Epithelial cell of prostate (primary cell): ENCODE results near the gene MED27.

Source experiments
- DNase-seq: peaks from one replicate; pipeline ENCODE4 v3.0.0-alpha.2; 2011; ENCODE audit warnings: low read depth, low spot score
- H3K27ac ChIP-seq: fragments of 450-650 bp; 2 replicates; pipeline ENCODE4 v1.5.1; 2017; ENCODE audit warnings: mild to moderate bottlenecking

The MED27 gene

DNA sequence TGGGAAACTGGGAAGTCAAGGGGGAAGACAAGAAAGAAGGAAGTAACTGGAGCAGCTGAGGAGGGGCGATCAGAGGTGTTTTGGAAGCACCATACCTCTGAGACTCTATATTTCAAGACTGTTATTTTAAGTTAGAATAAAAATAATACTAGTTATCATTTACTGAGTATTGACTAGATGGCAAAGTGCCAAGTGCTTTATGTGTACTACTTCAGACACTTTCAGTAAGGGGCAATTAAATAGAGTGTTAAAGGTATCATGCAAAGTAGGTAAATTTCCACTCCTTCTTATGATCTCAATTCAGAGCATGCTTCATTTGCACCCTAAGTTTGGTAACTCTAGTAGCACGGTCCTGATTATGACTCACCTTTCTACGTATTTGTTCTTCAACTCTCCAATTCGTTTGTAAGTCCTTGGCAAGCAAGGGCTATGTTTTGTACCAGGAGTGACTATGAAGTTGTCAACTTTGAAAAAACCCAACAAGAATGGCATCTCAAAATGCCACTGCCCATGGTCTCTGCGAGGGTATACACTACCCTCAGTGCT, 187.4 kb downstream of the MED27 start:
- no peak overlapping the region for H3K27ac ChIP-seq

DNA sequence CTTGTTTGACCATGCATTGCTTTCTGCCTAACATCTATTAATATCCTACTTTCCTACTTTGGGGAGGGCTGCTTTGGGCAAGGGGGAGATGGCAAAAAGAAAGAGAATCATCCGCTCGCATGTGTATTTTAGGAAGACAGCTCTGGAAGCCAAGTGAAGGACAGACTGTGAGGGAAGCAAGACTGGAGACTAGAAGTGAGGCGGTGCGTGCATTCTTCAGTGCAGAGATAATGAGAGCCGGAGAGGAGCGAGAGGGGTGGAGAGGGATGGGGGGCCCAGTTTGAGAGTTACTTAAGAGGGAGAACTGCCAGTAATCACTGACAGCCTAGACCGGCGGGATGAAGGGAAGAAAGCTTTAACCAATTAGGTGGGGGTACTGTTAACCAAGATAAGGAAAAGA, 188.1 kb downstream of the MED27 start:
- H3K27ac ChIP-seq, result no peak overlapping the region
- DNase-seq, result no peak

More for the DNA sequence above, 187.4 kb downstream of the MED27 start:
- no peak for DNase-seq

DNA sequence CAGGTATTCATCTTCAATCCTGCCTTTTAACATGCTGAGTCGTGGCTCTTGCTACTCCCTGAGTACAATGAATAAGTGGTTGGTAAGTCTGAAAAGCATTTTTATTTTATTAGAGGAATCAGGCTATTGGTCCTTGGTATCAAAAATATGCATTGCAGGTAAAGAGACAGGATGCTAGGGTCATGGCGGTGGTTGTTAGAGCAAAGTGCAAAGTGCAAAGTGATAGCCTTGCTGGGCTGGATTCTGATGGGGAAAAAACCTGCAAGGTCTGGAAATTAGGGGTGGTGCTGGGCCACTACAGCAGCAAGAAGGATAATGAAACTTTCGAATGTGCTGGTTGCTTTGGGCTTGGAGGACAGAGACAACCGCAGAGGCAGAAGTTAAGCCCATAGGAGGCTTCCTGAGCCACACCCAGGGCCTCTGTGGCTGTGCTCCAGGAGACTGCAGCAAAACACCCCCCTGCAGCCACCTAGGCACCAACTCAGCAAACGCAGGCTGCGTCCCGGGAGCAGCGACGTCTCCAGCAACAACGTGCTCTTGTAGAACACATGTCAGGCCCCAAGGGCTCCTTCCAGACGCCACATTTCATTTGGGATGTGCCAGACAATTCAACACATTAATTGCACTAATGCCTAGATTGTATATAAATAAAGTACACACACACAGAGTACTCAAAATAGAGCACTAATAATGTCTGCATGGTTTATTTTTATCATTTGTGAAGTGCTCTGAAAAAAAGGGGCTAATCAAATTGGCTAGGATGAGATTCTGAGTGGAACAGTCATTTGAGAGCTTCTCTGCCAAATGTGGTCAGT, 190.0 kb downstream of the MED27 start:
- no peak for DNase-seq
- no peak overlapping the region for H3K27ac ChIP-seq

DNA sequence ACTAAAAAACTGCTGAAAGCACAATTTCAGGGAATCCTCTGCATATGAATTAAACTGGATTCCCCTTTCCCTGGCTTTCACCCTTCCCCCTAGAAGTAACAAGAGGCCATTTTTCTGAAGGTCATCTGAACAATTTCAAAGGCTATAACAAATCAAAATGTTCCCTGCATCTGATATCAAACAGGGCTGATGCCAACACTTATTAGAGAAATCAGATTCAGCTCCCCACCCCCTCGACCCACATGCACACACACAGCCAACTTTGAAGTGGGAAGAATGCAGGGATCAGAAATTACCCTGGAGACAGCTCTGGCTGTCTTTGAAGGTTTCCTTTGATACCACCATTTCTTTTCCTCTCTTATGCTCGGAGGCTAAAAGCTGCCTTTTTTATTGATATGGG, 190.7 kb downstream of the MED27 start:
- no peak for DNase-seq
- H3K27ac ChIP-seq, result no peak overlapping the region

DNA sequence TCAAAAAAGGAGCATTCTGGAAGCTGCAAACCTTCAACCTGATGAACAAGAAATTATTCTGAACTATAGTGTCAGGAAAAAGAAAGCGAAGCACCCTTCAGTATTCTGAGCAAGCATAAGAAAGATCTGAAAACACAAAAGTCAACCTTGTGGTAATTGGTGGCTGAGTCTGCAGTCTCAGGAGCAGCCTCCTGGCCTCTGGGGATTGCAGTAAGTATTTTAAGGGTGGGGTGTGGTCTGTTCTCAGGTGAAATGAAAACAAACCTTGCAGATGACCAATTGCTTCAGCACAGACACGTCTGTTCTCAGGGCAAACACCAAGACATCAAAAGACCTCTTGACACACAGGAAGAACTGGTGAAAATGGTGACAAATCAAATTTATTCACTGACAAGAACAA, 192.0 kb downstream of the MED27 start:
- DNase-seq, result no peak
- H3K27ac ChIP-seq, result no peak overlapping the region

DNA sequence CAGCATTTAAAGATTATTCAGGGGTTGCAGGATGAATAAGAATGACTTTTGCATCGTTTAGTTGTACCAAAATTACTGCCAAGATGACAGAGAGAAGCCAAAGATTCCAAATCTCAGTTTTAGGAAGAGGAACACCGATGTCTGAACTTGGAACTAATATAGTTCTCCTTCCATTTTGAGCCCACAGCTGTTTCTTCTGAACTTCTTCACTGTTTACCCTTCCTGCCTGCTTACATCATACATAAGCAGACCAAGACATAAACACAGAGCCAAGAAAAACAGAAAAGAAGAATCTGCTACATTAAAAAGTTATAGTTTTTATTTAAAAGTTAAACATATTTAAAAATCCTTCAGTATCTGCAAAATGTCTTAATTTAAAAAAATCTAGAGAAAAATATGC, 192.8 kb downstream of the MED27 start:
- DNase-seq, result no peak
- no peak overlapping the region for H3K27ac ChIP-seq

DNA sequence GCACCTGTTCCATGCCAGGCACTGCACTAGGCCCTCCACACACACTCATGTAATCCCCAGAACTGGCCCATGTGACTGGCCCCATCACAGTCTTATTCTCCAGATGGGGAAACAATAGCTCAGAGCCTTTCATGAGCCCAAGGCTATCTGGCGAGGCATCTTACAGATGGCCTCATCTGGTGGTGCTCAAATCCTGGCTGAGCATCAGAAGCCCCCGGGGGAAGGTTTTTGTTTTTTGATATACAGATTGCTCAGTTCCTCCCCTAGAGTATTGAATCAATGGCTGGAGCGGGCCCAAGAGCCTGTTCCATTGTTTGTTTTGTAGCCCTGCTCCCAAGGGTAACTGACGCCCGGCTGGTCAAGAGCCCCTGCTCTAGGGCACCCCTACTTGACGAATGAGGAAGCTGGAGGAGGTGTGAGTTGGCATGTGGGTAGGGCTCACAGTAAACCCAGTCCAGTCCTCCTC, 194.5 kb downstream of the MED27 start:
- no peak overlapping the region for H3K27ac ChIP-seq
- DNase-seq, result no peak

DNA sequence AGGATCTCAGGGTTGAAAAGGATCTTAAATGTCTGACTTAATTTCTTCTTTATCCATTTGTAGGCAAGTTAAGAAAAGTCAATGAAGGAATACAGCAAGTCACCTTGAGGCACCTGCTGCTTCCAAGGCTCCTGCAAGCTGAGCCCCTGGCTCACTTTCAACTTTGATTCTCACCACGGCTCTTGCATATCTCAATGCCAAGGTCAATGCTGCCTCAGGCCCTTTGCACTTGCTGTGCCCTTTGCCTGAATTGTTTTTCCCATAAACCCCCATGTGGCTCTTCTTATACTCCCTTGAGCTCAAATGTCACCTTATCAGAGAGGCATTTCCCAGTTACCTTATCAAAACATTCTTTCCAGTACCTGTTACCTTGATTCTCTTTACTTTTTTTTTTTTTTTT, 195.4 kb downstream of the MED27 start:
- H3K27ac ChIP-seq, result no peak overlapping the region
- DNase-seq, result no peak

DNA sequence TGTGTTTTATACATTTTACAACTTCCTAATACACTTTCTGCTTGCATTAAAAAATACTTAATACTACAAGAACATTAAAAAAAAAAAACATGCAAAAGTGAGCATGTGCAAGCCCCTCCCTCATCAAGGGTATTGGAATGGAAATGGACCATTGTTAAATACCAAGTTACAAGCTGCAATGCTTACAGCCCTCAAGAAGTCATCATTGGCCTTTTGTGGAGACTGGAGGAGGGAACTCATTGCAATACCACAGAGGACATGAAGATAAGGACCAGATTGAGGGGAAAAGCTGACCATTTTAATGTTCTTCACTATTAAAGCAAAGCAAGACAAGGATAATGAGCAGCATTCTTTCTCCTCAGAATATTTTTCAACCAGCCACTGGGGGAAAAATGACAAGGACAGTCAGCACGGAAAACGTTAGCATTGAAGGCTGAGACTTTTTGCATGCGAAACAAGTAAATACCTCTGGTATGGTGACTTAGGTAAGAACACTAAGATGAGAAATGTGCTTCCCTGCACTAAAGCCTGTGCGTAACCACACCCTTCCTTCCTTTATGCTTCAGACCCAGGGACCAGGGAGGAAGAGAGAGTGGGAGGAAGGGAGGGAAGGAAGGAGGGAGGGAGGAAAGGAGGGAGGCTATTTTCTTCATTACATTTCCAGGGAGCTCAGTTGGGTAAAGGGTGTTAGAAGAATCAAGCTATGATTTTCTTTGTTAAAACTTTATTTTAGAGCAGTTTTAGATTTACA, 198.7 kb downstream of the MED27 start:
- no peak overlapping the region for H3K27ac ChIP-seq
- no peak for DNase-seq

DNA sequence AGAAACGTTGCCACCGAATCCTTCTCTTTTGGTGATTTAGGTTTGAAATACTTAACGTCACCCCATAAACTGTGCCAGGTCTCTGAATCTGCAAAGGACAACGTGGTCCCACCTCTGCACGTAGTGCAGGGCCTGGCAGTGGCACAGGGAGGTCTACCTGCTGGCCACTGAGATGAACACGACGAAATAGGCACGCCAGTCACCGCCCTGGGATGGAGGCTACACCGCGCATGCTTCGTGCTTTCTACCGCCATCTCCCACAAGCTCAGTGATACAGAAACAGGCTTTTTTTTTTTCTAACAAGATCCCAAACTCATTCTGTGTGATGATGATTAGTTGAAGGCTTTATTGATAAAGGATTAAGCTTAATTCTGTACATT, 199.8 kb downstream of the MED27 start:
- H3K27ac ChIP-seq, result no peak overlapping the region
- no peak for DNase-seq

DNA sequence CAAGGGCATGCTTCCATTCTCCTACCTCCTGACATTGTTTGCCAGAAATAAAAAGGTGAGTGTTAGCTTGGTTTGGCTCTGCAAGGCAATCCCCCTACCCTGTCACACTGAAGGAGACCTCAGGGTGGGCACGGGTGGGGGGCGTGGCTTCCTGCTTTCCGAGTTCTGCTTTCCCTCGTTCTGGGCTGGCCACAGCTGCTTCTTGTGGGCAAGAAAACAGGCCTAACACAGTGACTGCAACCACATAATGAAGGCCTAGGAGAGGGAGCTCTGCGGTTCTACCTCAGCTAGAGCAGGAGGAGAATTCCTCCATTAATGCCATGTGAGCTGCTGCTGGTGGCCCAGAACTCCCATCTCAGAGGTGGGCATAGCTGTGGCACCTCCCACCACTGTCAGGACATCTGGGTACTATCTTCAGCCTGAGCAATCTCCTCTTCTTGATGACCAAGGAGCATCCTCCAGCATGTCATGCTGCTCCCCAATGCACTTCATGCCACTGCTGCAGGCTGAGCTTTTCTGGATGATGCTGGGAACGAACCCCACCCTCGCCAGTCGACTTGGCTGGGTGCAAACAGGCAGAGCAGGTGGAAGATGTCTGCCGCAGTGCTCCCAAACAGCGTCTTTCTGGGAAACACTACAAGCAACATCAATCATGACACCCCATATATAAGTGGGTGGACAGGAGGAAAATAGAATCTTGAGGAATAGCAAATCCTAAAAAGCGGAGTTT, 200.3 kb downstream of the MED27 start:
- no peak for DNase-seq
- no peak overlapping the region for H3K27ac ChIP-seq

DNA sequence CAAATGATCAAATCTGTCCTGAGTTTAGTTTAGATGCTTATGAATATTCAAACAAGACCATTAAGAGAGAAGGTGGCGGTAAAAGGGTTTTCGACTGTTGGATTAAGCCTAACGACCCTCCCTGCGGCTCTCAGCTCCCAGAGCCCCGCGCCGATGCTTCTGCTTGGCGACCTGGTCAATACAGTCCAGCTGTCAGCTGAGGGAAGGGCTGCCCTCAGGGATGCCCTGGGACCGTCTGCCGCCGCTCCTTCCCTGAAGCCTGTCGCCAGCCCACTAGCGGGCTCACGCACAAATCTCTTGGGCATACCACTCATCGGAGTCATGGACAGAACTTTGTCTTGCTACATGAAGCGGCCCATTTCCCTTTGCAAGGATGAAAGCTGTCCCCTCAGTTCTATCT, 203.2 kb downstream of the MED27 start:
- no peak overlapping the region for H3K27ac ChIP-seq
- no peak for DNase-seq

DNA sequence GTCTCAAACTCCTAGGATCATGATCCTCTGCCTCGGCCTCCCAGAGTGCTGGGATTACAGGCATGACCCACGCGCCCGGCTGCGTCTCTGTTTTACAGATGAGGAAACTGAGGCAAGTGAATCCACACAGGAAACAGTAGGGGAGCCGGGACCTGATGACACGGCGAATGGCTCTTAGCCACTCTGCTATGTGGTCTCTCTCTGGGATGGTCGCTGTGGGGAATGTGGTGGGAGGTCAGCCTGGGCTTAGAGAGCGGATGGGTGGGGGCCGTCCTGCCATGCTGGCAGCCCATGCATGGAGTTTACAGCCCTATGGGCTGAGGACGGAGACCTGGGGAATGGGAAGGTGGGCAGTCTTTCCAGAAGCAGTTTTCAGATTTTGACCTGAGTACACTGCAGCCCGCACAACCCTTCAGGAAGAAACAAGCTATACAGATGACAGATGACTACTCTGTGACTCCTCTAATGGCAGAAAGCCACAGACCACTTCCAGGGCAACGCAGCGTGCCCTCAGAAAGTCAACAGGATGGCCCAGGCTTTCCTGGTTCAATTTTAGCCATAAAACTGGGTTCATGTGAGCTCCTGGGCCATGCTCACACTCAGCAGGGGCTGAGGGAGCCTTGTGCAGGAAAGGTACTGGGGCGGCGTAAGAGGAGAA, 203.7 kb downstream of the MED27 start:
- no peak overlapping the region for H3K27ac ChIP-seq
- no peak for DNase-seq

DNA sequence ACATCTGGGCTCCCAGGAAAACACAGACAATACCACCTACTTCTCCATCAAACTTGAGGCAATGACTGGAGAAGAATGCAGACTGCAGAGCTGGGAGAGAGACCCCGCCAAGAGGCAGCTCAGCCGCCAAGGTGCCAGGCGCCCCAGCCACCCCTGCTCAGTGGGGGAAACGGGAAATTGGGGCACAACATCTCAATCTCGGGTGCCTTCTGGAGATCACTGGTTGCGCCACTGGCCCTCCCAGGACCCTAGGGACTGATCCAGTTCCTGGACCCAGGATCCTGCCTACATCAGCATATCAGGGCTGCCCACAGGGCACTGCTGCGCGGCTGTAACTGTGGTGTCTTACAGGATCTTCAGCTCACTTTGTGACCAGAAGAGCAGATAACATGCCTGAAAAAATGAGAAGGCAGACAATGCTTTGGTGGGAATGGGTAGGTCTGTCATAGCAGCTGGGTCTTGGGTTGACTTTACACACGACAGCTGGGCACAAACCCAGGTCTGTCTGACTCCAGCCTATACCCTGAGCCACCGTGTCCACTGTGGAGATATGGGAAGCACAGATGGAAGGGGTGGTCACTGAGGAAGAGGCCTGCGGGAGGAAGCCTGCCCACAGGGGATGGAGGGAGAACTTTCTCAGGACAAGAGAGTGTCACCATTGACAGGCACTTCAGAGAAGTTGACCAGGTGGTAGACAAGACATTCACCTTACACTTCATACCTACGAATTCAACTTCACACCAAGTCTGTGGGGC, 204.6 kb downstream of the MED27 start:
- no peak overlapping the region for H3K27ac ChIP-seq
- no peak for DNase-seq

DNA sequence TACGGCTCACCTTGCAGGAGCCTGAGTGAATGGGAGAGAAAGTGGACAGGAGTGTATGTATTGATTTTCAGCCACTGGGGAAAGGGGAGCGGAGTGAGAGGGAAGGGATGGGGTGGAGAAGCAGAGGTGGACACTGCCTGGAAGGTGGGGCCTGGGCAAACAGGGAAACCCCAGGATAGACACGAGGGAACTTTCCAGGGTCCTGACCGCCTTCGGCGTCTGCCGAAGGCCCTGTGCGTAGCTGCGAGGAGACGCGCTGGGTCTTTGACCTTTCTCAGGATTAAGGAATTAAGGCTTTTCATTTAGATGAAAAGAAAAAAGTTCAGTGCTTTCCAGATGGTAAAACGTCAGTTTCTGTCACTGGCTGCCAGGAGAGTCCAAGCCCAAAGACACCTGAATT, 205.2 kb downstream of the MED27 start:
- no peak for DNase-seq
- no peak overlapping the region for H3K27ac ChIP-seq

DNA sequence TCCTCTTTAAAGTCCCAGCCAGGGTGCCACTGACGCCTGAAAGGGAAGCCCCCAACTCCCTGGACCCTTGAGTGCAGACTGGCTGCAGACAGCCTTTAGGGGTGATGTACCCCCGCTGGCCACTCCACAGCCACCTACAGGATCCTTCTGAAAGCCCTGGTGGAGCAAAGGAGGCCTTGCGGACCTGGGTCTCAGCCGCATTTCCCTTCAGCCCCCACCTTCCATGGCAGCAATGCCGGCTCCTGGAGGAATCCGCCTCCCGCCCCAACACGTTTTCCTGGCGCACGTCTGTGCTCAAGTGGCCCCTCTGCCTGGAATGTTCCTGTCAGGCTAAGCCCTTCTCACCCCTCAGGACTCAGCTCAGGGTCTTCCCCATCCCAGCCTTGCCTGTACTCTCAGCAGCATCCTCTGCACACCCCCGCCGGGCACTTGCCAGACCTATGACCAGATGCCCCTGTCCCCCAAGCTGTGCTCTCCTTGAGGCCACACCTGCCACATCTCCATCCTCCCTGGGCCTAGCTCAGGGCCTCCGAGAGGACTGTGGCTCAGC, 205.7 kb downstream of the MED27 start:
- no peak for DNase-seq
- no peak overlapping the region for H3K27ac ChIP-seq

DNA sequence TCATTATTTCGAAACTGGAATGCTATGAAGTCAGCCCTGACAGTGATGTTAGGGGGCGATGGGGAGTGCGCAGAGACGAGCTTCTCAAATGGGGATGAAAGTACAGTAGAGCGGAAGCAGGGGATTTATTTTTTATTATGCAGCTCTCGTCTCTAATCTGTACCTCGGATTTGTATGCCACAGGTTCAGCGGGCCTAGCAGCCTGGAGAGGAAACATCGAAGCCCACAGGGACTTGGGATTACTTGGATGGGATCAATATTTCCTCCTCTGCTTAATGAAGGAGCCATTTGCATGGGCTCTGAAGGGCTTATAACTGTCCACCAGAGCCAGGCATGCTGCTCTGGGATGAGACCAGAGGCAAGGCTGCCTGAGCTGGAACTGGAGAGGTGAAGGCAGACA, 206.3 kb downstream of the MED27 start:
- no peak for DNase-seq
- no peak overlapping the region for H3K27ac ChIP-seq

DNA sequence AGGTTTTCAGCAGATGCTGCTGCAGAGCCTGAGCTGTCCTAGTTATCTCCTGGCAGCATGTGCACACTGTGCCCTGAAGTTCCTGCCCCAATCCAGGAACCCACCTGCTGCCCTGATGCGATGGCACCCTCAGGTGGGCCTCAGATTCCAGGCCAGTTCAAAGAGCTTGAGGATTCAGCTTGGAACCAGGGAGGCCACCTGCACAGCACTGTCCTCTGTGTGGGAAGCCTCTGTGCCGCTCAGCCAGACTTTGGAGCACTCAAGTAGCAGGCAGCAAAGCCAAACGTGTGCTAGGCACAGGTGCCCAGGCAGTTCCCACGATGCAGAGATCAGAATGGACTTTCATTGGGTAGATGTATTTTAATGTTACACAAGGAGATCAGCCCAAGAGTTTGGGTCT, 207.0 kb downstream of the MED27 start:
- H3K27ac ChIP-seq, result no peak overlapping the region
- no peak for DNase-seq

DNA sequence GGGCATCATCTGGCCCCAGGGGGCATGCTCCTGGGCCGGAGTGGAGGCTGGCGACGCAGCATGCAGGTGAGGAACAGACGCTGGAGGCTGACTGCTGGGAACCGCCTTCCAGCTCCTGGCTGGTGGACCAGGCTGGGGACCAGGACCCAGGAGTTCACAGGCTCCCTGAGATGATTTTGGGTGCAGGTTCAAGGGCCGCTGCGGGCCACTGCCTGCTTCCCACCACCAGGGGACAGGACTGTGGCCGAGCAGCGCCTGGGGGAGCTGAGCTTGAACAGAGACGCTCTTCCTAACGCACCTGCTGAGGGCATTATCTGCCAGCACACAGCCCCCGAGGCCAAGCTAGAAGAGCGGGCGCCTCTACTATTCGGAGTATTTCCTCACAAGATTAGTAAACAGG, 207.7 kb downstream of the MED27 start:
- no peak overlapping the region for H3K27ac ChIP-seq
- DNase-seq, result no peak
